ENCODE measurements around the gene CFAP410.

The CFAP410 gene

GRCh38 chr21:44330698-44331097 is 8.5 kb downstream of the CFAP410 start:
- DNase-seq (ENCODE audit: low spot score), result no peak

DNA sequence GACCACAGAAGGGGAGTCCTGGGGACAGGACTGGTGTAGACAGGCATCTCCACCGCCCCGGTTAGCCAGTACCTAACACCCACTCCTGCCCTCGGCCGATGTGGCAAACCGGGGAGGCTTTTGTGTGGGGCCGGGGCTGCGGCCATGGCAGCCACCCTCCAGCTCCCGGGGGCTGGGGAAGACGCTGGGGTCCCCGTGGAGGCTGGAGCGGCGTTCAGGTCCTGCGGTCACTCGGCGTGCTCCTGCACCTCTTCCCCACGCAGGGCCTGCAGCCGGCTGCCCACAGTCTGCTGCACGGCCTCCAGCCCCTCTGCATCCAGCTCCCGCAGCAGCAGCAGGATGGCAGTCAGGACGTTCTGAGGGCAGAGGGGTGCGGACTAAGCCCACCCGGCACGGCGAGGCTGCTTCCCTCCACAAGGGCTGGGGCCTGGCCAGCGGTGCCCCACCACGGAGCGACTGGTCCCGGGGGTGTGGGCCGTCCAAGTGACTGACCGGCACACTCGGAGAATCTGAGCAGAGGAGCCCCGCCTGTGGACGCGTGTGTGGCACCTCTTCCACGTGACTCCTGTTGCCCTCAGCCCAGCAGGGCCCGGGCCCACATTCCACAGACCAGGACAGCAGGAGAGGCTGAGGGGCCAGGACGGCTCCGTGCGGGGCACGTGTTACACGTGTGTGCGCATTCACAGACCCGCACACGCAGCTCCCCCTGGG is 9.1 kb downstream of the CFAP410 start:
- DNase-seq (ENCODE audit: low spot score), result no peak

- DNase-seq (ENCODE audit: low spot score), result peak; percentile 50
Observed at GRCh38 chr21:44329086-44329889, 9.9 kb downstream of the CFAP410 start.

DNA sequence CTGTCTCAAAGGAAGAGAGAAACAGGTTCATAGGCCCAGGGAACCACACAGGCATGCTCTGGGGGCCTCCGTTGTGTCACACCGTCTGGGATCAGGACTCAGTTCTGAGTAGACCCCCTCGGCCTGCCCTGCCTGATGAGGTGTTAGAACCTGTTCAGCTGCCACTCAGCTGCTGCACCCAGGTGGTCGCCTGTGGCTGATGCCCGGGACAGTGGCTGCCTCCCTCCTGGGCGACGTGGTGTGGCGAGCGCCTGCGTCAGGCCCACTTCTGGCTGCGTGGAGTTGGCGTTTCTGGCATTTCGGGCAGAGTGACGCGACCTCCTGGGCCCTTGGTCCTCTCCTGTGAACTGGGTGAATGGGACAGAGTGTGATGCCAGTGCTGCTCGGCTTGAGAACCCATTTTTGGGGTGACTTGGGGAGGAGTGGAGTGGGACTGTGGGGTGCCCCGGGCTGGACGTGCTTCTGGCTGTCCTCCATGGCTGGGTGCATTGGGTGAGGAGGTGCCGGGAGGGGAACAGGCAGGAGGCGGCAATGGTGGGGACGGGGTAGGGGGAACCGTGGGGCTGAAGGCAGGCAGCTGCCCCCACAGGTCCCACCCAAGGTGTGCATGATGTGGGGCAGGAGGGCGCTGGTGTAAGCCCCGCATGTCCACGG is 10.8 kb downstream of the CFAP410 start:
- DNase-seq (ENCODE audit: low spot score), result no peak

DNA sequence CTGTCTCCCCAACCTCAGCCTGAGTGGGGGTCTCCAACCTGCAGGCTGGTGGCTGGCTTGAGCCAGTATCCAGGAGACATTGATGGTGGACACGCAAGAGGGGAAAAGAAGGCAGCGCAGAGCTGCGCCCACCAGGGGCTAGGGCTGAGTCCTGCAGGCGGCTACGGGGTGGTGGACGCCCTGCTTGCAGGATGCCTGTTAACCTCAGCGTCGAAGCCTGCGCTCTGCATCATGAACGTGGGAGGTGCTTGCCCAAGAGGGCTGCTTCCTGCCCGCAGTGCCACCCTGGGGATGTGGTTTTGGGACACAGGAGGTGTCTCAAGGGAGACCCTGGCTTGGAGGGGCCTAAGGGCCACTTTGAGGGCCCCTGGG is 11.6 kb downstream of the CFAP410 start:
- DNase-seq (ENCODE audit: low spot score), result no peak

GRCh38 chr21:44326716-44327602 is 12.2 kb downstream of the CFAP410 start:
- DNase-seq (ENCODE audit: low spot score), result no peak

DNA sequence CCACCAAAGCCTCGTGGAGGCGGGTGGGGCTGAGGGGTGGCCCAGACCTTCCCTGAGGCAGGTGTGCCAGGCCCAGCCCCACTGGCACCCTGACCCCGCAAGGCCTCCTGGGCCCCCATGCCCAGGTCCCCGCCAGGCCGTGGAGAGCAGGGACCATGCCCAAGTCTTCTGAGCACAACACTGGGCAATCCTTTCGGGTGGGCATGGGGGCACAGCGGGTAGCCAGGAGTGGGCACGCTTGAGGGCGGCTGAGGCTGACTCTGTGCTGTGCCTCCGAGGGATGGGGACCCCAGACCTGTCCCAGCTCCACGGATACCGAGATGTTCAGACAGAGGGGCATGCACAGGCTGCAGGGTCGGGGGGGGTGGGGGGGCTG is 12.9 kb downstream of the CFAP410 start:
- DNase-seq (ENCODE audit: low spot score), result no peak

- no peak for DNase-seq (ENCODE audit: low spot score)
Observed at GRCh38 chr21:44325386-44326271, 13.6 kb downstream of the CFAP410 start.

GRCh38 chr21:44324854-44325107 is 14.4 kb downstream of the CFAP410 start:
- no peak for DNase-seq (ENCODE audit: low spot score)

DNA sequence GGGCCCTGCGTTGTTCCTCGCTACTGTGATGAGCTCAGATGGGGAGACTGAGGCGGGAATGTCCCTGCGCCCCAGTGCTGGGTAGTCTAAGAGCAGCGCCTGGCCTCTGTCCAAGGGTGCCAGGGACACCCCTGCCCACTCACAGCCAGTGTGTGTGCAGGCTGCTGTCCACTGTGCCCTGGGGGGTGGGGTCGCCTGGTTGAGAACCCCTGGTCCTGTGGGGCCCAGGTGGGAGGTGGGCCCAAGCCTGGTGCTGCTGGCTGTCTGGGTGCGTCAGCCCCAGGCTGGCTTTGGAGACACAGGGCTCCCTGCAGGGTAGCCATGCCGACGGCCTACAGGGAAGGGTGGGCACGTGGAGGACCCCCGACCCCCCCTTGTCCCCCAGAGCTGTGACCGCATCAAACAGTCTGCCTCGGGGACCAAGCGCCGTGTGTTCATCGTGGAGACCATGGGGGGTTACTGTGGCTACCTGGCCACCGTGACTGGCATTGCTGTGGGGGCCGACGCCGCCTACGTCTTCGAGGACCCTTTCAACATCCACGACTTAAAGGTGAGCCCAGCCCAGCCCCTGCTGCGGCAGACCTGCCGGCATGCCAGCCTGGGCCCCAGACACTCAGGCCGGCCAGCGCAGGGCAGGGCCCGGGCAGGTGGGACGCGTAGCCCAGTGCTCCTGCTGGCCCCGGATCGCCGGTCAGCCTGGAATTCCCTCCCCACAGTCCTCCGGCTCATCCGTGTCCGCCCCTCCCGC is 14.9 kb downstream of the CFAP410 start:
- no peak for DNase-seq (ENCODE audit: low spot score)

GRCh38 chr21:44323591-44323990 is 15.6 kb downstream of the CFAP410 start:
- no peak for DNase-seq (ENCODE audit: low spot score)

GRCh38 chr21:44322621-44323325 is 16.4 kb downstream of the CFAP410 start:
- no peak for DNase-seq (ENCODE audit: low spot score)

DNA sequence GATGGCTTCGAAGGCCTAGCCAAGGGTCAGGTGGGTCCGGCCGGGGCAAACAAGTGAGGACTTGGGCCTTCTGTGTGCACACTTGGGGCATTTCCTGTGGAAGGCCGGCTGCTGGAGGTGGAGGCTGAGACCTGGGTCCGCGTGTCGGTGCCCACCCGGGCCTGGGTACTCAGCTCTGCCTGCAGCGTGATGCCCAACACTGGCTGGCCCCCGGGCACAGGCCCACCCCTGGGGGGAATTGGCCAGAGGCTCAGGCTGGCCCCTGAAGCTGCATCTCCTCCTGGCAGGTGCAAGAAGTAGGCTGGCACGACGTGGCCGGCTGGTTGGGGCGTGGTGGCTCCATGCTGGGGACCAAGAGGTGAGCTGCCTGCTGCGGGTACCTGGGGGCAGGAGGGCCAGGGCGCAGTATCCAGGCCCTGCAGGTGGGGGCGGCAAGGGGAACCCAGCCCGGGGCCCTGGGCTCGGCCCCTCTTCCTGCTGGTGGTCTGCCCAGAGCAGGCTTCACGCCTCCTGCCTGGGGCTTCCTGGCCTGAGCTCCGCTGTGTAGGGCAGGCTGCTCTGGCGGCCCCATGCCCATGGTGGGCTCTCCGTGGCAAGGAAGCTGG is 17.2 kb downstream of the CFAP410 start:
- no peak for DNase-seq (ENCODE audit: low spot score)

- no peak for DNase-seq (ENCODE audit: low spot score)
Observed at GRCh38 chr21:44320847-44321246, 18.3 kb downstream of the CFAP410 start.

- no peak for DNase-seq (ENCODE audit: low spot score)
Observed at GRCh38 chr21:44319407-44320065, 19.7 kb downstream of the CFAP410 start.

DNA sequence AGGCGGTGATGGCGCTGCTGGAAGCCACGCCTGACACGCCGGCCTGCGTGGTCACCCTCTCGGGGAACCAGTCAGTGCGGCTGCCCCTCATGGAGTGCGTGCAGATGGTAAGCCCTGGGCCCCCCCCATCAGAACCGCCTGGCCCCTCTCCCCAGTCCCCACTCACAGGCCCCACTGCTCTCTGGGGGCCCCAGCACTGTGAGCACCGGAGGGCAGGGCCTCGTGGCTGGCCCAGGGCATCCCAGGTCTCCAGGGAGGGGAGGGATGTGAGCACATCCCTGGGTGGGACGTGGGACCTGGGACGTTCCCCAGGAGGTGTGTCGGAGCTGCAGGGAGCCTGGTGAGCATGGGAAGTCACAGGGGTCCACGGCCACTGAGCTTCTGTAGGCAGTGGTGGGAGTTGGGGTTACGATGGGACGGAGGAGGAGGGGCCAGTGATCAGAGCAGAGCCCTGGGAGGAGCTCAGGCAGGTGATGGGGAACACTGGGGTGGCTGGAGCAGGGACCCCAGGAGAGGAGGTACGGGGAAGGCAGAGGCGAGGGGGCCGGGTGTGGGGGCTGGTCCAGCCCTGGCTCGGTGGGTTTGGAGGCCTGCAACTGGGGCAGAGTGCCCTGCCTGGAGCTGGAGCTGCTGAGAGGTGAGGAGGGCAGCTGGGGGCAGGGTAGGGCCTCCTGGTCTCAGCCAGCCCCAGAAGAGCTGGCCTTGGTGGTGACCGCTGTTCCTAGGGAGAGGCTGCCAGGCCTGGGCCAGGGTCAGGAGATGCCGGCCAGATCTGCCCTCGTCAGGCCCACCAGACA is 20.5 kb downstream of the CFAP410 start:
- DNase-seq (ENCODE audit: low spot score), result no peak

DNA sequence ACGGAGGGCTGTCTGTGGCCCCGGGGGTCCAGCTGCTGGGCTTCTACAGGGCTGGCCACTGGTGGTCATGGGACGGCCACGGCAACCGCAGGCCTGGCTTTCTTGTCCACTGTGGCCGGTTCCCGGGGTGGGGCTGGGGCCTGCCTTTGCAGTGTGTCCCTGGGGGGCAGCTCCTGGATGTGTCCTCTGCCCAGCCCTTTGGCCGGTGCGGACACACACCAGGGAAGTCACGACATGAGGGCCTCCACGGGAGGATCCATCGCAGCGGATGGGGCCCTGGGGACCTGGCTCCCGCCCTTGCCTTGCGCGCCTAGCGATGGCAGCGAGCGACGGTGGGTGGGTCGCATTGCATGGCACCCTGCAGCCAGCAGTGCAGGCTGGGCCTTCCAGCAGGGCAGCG is 21.3 kb downstream of the CFAP410 start:
- DNase-seq (ENCODE audit: low spot score), result no peak

- DNase-seq (ENCODE audit: low spot score), result no peak
Observed at GRCh38 chr21:44317241-44317782, 21.9 kb downstream of the CFAP410 start.

Data from kidney tubule cell (primary cell).